ENCODE data around the gene TRAIP. TPM values are rescaled to one million over a fixed set of nuclear protein-coding genes. Genes with fewer than 3 reads are reported as not detected.

TRAIP gene
- total RNA-seq, 1 experiment from 2014 or later: 18.5 TPM

GRCh38 chr3:49878686-49879085 is 22.3 kb upstream of the TRAIP start:
- H3K4me1 ChIP-seq (ENCODE audit: control insufficient read depth, insufficient read depth, low read length): no peaks in the 10 kb centered on the region
- in situ Hi-C loops (cut with HindIII; ENCODE audit: low pct_unique_long_range_greater_than_20kb, low sequenced_read_pairs) (no loop called here), intact Hi-C loops (cut with micrococcal nuclease; ENCODE audit: unreplicated experiment) (no loop called here)
- DNase-seq (ENCODE audit: low read depth, low spot score) (no peak), ATAC-seq (no peak)
- ChIA-PET POLR2A (no interaction called here), CTCF (no interaction called here)
- H3K27me3 ChIP-seq (ENCODE audit: control insufficient read depth, insufficient read depth, low read length): no peaks in the 10 kb centered on the region
- no peak overlapping the region for H3K27ac ChIP-seq (ENCODE audit: low read length)
- TF ChIP-seq SIN3A (IDR thresholded peaks at IDR 0.05; ENCODE audit: borderline replicate concordance, insufficient read depth, low read depth, low read length): no peak
- no peak for TF ChIP-seq CTCF (IDR thresholded peaks at IDR 0.05)
- no peak for TF ChIP-seq TCF7L2 (IDR thresholded peaks at IDR 0.05; ENCODE audit: low read depth, low read length)
- no peak for TF ChIP-seq POLR2AphosphoS5 (IDR thresholded peaks at IDR 0.05; ENCODE audit: low read depth, low read length)
- no peak for TF ChIP-seq REST (IDR thresholded peaks at IDR 0.05; ENCODE audit: insufficient read depth in 1 of 2, low read depth in 2 of 2, low read length in 1 of 2)
- H3K9me3 ChIP-seq (ENCODE audit: control insufficient read depth, insufficient read depth, low read depth, low read length): no peaks in the 10 kb centered on the region
- no peaks in the 10 kb centered on the region for H3K36me3 ChIP-seq (ENCODE audit: control insufficient read depth, insufficient read depth, low read length)
- no TSS peak for BruUV-seq (replicated peaks)
- no peak overlapping the region for H3K4me3 ChIP-seq (ENCODE audit: low read depth in 2 of 2, low read length in 2 of 2)

GRCh38 chr3:49877716-49878115 is 21.4 kb upstream of the TRAIP start:
- CTCF ChIA-PET: interaction anchor here (0.6 kb wide), 1 partner anchor 23 kb away, joined by 3 read pairs; no protein-coding TSS in a partner anchor

More at GRCh38 chr3:49877716-49878115, 21.4 kb upstream of the TRAIP start:
- H3K27ac ChIP-seq (ENCODE audit: low read length): no peak overlapping the region
- TF ChIP-seq TCF7L2 (IDR thresholded peaks at IDR 0.05; ENCODE audit: low read depth, low read length) (no peak), POLR2AphosphoS5 (IDR thresholded peaks at IDR 0.05; ENCODE audit: low read depth, low read length) (no peak), CTCF (IDR thresholded peaks at IDR 0.05) (no peak), SIN3A (IDR thresholded peaks at IDR 0.05; ENCODE audit: borderline replicate concordance, insufficient read depth, low read depth, low read length) (no peak), REST (IDR thresholded peaks at IDR 0.05; ENCODE audit: insufficient read depth in 1 of 2, low read depth in 2 of 2, low read length in 1 of 2) (no peak)
- intact Hi-C loops (cut with micrococcal nuclease; ENCODE audit: unreplicated experiment) (no loop called here), in situ Hi-C loops (cut with HindIII; ENCODE audit: low pct_unique_long_range_greater_than_20kb, low sequenced_read_pairs) (no loop called here)
- no peaks in the 10 kb centered on the region for H3K9me3 ChIP-seq (ENCODE audit: control insufficient read depth, insufficient read depth, low read depth, low read length)
- no peaks in the 10 kb centered on the region for H3K4me1 ChIP-seq (ENCODE audit: control insufficient read depth, insufficient read depth, low read length)
- no peak overlapping the region for H3K4me3 ChIP-seq (ENCODE audit: low read depth in 2 of 2, low read length in 2 of 2)
- no peak for DNase-seq (ENCODE audit: low read depth, low spot score)
- no TSS peak for BruUV-seq (replicated peaks)
- H3K27me3 ChIP-seq (ENCODE audit: control insufficient read depth, insufficient read depth, low read length): no peaks in the 10 kb centered on the region
- H3K36me3 ChIP-seq (ENCODE audit: control insufficient read depth, insufficient read depth, low read length): no peaks in the 10 kb centered on the region
- POLR2A ChIA-PET: interaction anchor here (0.6 kb wide), 1 partner anchor 13 kb away, joined by 15 read pairs; no protein-coding TSS in a partner anchor
- no peak for ATAC-seq

All from Panc1 (cell line).